GM19043 (cell line): ENCODE results near the gene CHST11.

ENCODE experiments used
- ATAC-seq: cut with Tn5 transposase; IDR thresholded peaks from one replicate; pipeline ENCODE4 v1.9.1; 2021; ENCODE audit warnings: low read depth; ENCODE audit not compliant: unreplicated experiment

CHST11 gene

DNA sequence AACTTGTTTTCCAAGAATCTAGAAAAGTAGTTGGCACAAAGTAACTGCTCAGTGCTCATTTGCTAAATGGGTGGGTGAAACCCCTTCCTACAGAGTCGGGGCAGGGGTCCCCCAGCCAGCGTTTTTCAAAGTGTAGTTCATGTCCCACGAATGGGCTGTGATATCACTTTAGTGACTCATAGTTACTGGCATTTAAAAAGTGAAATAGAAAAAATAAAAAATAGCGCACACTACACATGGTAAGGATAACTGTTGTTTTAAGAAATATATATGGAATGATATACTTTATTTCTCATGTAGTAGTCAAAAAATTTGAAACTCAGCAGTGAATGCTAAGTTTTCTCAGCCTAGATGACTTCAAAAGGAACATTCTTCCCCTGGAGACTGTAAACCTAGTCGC, 250.4 kb downstream of the CHST11 start:
- ATAC-seq: no peak

DNA sequence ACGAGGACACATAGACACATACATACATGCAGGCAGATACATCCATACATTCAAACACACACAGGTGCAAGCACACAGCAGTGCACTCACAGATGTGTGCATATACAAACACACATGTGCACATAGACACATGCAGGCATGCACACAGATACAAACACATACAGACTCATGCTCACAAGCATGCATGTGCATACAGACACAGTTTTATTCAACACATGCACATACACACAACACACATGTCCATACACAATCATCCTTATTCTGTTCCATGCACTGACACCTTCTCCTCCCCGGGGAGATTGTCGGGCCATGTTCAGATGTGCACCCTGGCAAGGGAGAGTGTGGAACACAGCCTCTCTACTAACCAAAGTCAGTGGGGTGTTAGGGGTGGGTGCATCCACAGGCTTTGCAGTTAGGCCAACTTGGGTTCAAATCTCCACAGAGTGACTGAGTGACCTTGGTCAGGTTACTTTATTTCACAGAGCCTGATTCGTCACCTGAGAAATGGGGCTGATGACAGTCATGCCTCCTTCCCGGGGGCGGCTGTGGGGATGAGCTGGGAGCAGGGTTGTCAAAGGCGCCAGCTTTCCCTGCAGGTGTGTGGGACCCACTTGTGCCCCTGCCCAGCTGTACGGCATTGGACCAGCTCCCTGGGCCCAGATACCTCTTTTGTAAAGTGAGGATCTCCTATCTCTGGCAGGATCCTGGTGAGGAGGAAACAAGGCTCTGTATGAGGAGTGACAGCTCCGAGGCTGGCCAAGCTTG, 251.2 kb downstream of the CHST11 start:
- no peak for ATAC-seq

DNA sequence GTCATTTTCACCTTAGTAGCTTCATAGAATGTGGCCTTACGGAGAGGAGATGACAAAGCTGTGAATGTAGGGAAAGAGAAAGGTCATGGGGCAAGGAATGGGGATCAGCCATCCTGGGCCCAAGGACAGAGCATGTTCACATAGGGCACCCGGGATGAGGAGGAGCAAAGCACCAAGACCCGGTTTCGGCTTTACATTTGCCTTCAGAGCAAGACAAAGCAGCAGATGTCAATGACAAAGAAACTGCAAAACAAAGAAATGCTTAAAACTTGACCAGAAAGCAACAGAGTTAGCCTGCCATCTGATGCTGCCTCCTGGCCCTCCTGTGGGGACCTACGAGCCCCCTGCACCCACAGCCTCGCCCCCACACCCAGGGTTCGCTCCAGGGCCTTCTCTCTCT, 252.1 kb downstream of the CHST11 start:
- ATAC-seq: no peak

DNA sequence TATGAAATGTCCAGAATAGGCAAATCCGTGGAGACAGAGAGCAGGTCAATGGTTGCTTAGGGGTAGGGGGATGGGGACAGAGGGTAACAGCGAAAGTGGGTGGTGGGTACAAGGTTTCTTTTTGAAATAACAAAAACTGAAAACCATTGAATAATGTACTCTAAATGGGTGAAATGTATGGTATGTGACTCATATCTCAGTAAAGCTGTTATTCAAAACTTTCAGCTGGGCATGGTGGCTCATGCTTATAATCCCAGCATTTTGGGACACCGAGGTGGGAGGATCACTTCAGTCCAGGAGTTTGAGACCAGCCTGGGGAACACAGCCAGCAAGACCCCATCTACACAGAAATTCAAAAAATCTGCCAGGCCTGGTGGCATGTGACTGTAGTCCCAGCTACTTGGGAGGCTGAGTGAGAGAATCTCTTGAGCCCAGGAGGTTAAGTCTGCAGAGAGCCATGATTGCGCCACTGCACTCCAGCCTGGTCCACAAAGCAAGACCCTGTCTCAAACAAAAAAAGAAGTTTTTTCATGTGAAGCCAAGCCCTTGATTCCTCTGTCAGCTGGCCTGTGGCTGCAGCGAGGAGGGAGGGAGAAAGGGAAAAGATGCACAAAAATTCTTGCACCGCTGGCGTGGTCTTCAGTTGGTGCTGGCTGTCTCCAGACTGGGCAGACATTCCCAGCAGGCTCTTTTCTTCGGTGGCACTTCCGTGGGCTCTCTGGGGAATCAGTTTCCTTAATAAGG, 253.1 kb downstream of the CHST11 start:
- no peak for ATAC-seq

DNA sequence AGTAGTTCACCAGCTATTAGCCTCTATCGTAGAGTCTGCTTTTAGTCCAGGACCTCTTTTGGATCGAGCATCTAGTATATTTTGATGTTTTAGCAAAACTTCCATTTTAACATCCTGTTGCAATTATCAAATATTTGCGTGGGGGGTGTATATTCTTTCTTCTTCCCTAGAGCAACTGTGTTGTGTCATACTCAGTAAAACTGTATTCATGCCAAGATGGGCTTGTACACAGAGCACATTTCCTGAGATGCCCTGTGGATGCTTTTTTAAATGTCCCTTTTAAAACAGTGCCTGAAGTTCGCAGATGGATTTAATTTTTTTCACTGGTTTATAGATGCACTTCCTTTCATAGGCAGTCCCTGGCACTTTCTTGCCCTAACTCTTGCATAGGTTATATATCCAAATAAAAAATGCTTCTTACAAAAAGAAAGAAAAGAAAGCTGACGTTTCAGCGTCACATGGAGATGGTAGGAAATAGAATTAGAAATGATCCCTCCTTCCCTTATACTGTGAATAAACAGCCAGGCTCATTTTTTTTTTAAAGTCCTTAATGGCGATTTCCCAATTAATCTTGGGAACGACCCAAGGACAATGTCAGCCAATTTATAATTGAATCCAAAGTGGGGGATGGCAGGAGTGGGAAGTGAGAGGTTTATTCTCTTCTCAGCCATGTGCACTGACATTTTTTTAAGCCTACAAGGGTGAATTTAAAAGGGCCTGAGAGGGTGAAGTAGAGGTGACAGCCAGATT, 254.4 kb downstream of the CHST11 start:
- ATAC-seq: no peak

GRCh38 chr12:104712477-104712876, 255.7 kb downstream of the CHST11 start:
- no peak for ATAC-seq

GRCh38 chr12:104712968-104713367, 256.2 kb downstream of the CHST11 start:
- no peak for ATAC-seq

DNA sequence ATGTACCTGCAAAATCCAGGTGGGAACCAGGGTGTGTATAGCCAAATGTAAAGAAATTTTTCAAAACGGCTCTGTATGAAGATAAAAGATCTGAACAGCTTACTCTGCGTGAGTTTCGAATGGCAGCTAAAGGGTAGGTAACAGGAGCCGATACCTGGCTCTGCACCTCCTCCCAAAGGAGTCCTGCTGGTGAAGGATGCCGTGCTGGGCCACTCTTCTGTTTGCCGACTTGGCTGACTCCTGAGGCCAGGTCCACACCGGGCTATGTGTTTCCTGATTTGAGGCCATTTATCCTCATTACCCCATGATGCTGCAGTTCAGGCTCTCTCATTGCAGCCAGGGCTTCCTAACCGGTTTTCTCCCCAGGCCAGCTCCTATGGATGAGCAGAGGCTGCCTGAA, 256.7 kb downstream of the CHST11 start:
- no peak for ATAC-seq

DNA sequence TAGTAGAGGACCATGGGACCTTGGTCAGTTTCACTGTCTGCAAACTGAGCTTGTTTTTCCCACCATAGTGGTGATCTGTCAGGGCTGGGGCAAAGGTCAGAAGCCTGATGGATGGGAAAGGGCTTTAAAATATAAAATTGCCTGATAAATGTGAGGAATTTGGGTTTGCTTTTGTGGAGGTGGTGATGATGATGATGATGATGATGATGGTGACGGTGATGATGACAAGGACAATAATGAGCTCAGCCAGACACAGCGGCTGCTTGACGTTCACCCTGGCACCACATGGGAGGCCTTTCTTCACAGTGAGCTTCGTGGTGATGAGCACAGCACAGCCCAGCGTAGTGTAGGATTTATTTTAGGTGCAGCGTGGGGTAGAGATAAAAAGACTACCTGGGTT, 257.6 kb downstream of the CHST11 start:
- no peak for ATAC-seq

- no peak for ATAC-seq
Observed at GRCh38 chr12:104716172-104716571, 259.4 kb downstream of the CHST11 start.

GRCh38 chr12:104718304-104718929, 261.7 kb downstream of the CHST11 start:
- ATAC-seq: no peak

DNA sequence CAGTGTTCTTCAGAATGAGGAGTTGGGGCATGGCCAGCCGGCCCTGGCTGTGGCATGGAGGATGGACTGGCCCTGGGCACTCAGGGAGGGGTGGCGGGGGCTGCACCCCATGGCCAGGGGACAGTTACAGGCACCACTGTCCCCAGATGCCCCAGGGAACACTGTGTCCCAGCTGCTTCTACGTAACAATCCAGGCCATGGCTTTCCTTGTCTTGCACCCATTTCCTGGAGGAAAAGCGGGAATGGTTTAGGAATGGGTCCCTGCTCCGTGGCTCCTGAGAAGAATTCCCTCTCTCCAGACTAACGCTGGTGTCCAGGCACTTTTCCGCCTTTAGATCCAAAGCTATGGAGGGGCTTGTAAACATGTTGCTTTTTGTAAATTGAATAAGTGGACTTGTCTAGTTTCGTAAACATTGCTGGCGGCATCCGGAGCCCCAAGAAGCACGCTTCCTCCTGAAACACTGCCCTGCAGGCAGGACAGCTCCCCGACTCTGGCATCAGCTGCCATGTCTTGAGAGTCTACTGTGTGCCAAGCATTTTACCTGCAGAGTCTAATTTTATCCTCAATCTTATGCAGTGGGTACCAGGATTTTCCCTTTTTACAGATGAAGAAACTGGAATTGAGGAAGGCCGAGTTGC, 263.1 kb downstream of the CHST11 start:
- no peak for ATAC-seq

- no peak for ATAC-seq
Observed at GRCh38 chr12:104720339-104721038, 263.7 kb downstream of the CHST11 start.

- ATAC-seq: no peak
Observed at GRCh38 chr12:104721039-104721405, 264.3 kb downstream of the CHST11 start.

GRCh38 chr12:104721936-104722335, 265.2 kb downstream of the CHST11 start:
- ATAC-seq: no peak

DNA sequence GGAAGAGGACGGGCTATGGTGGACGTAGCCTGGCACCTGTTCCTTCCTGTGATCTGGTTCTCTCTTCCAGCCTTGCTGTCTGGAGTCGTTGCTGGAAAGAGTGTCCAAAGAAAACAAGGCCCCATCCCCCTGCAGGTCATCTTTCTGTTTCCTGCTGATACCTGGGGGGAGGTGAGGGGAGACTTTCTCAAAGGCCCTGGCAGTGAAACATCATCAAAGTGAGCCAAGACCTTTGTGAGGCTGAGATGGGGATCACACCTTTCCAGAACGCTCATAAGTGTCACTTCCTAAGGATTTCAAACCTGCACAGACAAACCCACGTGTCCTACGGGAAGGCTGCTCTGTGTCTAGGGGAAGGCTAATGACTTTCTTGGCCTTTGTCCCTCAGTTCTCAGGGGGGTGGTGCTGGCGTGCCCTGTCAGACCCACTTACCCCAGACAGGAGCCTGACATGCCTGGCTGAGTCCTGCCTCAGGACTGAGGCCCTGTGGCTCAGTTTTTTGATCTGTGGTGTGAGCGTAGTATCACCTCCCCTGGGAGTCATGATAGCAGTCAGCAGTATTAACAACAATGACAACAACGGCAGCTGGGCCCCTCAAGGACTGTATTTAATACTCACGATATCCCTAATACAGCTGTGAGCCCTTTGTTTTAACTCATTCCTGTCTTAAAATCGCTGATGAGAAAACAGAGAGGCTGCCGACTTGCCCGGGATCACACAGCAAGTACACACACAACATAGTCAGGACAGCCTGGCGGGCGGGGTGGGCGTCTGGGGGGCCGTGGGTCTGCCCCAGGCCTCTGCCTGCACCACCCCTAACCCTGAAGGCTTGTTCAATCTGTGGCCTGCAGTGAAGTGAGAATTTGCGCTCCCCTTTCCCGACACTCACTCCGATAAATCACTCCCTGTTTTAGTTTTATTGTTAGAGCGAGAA, 266.1 kb downstream of the CHST11 start:
- ATAC-seq: no peak

DNA sequence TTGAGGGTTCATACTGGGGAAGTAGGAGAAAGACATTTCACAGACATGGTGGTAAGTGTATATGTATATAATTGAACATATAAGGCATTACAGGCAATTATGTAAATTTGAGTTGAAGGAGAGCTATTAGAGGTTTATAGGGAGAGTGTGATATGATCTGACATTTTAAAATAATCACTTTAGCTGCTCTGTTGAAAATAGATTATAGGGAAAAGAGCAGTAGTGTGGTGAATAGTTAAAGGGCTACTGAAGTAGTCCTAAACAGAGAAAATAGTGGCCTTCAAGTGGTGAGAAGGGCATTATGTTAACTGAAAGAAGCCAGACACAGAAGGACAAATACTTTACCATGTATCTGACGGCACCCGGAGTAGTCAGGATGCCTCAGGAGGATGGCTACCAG, 267.1 kb downstream of the CHST11 start:
- no peak for ATAC-seq

DNA sequence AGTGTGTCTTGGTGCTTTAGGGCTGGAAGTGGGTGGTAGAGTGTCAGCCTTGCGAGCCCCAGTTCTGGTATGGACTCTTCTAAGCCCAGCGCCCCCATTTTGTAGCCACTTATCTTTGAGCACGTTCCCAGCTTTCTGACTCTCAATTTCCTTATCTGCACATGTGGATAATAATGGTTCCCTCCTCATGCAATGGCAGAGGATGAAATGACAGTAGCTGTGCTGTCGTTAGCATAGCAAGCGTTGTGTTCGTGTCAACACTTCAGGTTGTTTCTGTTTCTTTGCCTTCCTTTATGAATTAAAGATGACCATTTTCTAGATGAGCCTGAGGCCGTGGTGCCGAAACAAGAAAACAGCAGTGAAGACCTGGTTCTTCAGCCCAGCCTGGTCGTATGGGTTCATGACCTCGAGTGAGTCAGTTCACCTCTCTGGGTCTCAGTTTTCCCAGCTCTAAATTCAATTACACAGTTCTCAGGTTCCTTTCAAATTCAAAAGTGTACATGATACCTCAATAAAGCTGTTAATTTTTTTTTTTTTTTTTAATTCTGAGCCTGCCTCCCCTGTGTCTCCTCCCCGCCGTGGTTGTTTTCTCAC, 268.3 kb downstream of the CHST11 start:
- no peak for ATAC-seq

DNA sequence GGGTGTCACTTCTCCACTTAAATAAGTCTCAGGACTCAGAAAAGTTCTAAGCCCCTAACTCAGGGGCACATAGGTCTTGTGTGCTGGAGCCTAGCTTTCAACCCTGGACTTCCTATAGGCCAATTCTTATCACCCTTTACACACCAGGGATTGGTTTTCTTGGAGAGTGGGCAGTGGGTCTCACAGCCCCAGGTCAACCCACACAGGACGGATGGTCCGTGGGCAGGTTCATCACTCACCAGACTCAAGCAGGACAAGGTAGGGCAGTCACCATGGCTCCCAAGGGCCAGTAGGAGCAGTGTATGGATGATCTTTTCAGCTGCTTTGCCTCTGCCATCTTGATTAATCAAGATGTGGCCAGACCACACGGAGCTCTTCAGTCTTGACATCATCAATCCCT, 268.9 kb downstream of the CHST11 start:
- ATAC-seq: no peak
